Activated B cell treated with CpG ODN at 0.5 μM for 24 hours (primary cell): ENCODE results near the gene SUCLG1. TPM values are rescaled to one million over a fixed set of nuclear protein-coding genes. Genes with fewer than 3 reads are reported as not detected.
"Not testable (repeated sequence)": the region's sequence is repeated elsewhere in the genome, so short reads cannot be mapped to it uniquely, and the experiment has no call there.

ENCODE experiments used
- ATAC-seq: fragments of 200-7000 bp; cut with Tn5 transposase; one replicate; pipeline ENCODE4 v1.10.0; 2021; ENCODE audit warnings: low read depth, mild to moderate bottlenecking, moderate library complexity
- CTCF ChIA-PET: fragments of 350-600 bp; sonication (Branson Sonifier 250); formaldehyde crosslinking; loops from one replicate; lab custom pipeline; 2021; ENCODE audit warnings: antibody characterized with exemption; lab: Charles Lee
- POLR2A ChIA-PET: fragments of 350-600 bp; sonication (Branson Sonifier 250); formaldehyde crosslinking; loops from one replicate; lab custom pipeline; 2021; ENCODE audit warnings: antibody characterized with exemption; lab: Charles Lee
- DNase-seq: peaks from one replicate; pipeline ENCODE4 v3.0.0; 2022
- H3K27ac Mint-ChIP-seq: one replicate; pipeline ENCODE4 v1.8.0; 2020; ENCODE audit warnings: mixed read lengths
- H3K27me3 Mint-ChIP-seq: one replicate; pipeline ENCODE4 v1.8.0; 2021; ENCODE audit warnings: mixed read lengths
- H3K36me3 Mint-ChIP-seq: one replicate; pipeline ENCODE4 v1.8.0; 2021; ENCODE audit warnings: low read depth, mixed read lengths
- H3K4me1 Mint-ChIP-seq: one replicate; pipeline ENCODE4 v1.8.0; 2021; ENCODE audit warnings: mixed read lengths
- H3K4me3 Mint-ChIP-seq: one replicate; pipeline ENCODE4 v1.8.0; 2020; ENCODE audit warnings: mild to moderate bottlenecking, mixed read lengths
- H3K9me3 Mint-ChIP-seq: one replicate; pipeline ENCODE4 v1.8.0; 2020; ENCODE audit warnings: mixed read lengths
- CTCF ChIP-seq: fragments of 200-600 bp; IDR thresholded peaks from one replicate; pipeline ENCODE4 v1.8.0; 2022; ENCODE audit warnings: antibody characterized with exemption, mild to moderate bottlenecking
- intact Hi-C: fragments of 100-400 bp; cut with micrococcal nuclease; formaldehyde crosslinking; loops from one replicate; pipeline ENCODE4 v1.15.1; 2024
- total RNA-seq: library from RNA; stranded (reverse); gene quantifications from 2 replicates; pipeline ENCODE4 v1.2.3, GENCODE V29; 2022

SUCLG1 gene
- total RNA-seq, 1 donor from 2014 or later = 45.9 TPM

GRCh38 chr2:84481702-84482101 lies 22.6 kb upstream of the SUCLG1 start:
- H3K4me1 Mint-ChIP-seq = no peaks in the 10 kb centered on the region
- DNase-seq (no peak), ATAC-seq (no peak)
- ChIA-PET CTCF (no interaction called here), POLR2A (no interaction called here)
- intact Hi-C loops = no loop called here
- H3K4me3 Mint-ChIP-seq = no peak overlapping the region
- no peaks in the 10 kb centered on the region for H3K27me3 Mint-ChIP-seq
- H3K36me3 Mint-ChIP-seq = peaks cover 10% of the 10 kb centered on the region
- peaks cover 10% of the 10 kb centered on the region for H3K9me3 Mint-ChIP-seq
- H3K27ac Mint-ChIP-seq = no peak overlapping the region
- no peak for TF ChIP-seq CTCF

GRCh38 chr2:84478867-84479266 lies 19.8 kb upstream of the SUCLG1 start:
- ChIA-PET POLR2A (no interaction called here), CTCF (no interaction called here)
- peaks cover 16% of the 10 kb centered on the region for H3K36me3 Mint-ChIP-seq
- peaks cover 20% of the 10 kb centered on the region for H3K9me3 Mint-ChIP-seq
- no peak for ATAC-seq
- no peak overlapping the region for H3K27ac Mint-ChIP-seq
- no peak for DNase-seq
- H3K4me1 Mint-ChIP-seq = no peaks in the 10 kb centered on the region
- intact Hi-C loops = no loop called here
- H3K4me3 Mint-ChIP-seq = no peak overlapping the region
- no peaks in the 10 kb centered on the region for H3K27me3 Mint-ChIP-seq
- no peak for TF ChIP-seq CTCF

- Mint-ChIP-seq H3K27ac (no peak overlapping the region), H3K27me3 (no peaks in the 10 kb centered on the region), H3K4me3 (no peak overlapping the region), H3K4me1 (no peaks in the 10 kb centered on the region), H3K9me3 (peaks cover 20% of the 10 kb centered on the region), H3K36me3 (peaks cover 16% of the 10 kb centered on the region)
- no peak for TF ChIP-seq CTCF
- POLR2A ChIA-PET = no interaction called here
- no peak for ATAC-seq
- intact Hi-C loops = no loop called here
- CTCF ChIA-PET = no interaction called here
- no peak for DNase-seq
Measured at GRCh38 chr2:84477886-84478285, 18.8 kb upstream of the SUCLG1 start.

- no peak overlapping the region for H3K4me3 Mint-ChIP-seq
- POLR2A ChIA-PET = no interaction called here
- intact Hi-C loops = no loop called here
- no peaks in the 10 kb centered on the region for H3K27me3 Mint-ChIP-seq
- H3K36me3 Mint-ChIP-seq = peaks cover 20% of the 10 kb centered on the region
- no peak for ATAC-seq
- DNase-seq = no peak
- no peaks in the 10 kb centered on the region for H3K4me1 Mint-ChIP-seq
- no peak overlapping the region for H3K27ac Mint-ChIP-seq
- CTCF ChIA-PET = no interaction called here
- peaks cover 24% of the 10 kb centered on the region for H3K9me3 Mint-ChIP-seq
- TF ChIP-seq CTCF = no peak
Measured at GRCh38 chr2:84474176-84474575, 15.1 kb upstream of the SUCLG1 start.

GRCh38 chr2:84472856-84473565 lies 13.9 kb upstream of the SUCLG1 start:
- Mint-ChIP-seq H3K4me3 (no peak overlapping the region), H3K27me3 (no peaks in the 10 kb centered on the region), H3K27ac (no peak overlapping the region), H3K36me3 (peaks cover 23% of the 10 kb centered on the region), H3K9me3 (peaks cover 24% of the 10 kb centered on the region), H3K4me1 (no peaks in the 10 kb centered on the region)
- POLR2A ChIA-PET = no interaction called here
- ATAC-seq (no peak), DNase-seq (no peak)
- no peak for TF ChIP-seq CTCF
- intact Hi-C loops = no loop called here
- CTCF ChIA-PET = interaction anchor here (0.6 kb wide), 1 partner anchor 743 kb away, joined by 3 read pairs; no protein-coding TSS in a partner anchor

GRCh38 chr2:84472423-84472822 lies 13.3 kb upstream of the SUCLG1 start:
- POLR2A ChIA-PET, H3K4me3 Mint-ChIP-seq: not testable (repeated sequence)
- CTCF ChIA-PET = interaction anchor here (0.6 kb wide), 1 partner anchor 743 kb away, joined by 3 read pairs; no protein-coding TSS in a partner anchor

More at GRCh38 chr2:84472423-84472822, 13.3 kb upstream of the SUCLG1 start:
- intact Hi-C loops, H3K27me3 Mint-ChIP-seq, DNase-seq, ATAC-seq, H3K4me1 Mint-ChIP-seq, H3K27ac Mint-ChIP-seq: not testable (repeated sequence)
- H3K9me3 Mint-ChIP-seq = peaks cover 20% of the 10 kb centered on the region
- H3K36me3 Mint-ChIP-seq = peaks cover 19% of the 10 kb centered on the region
